Measurements from ENCODE around the gene WRAP73.

GRCh38 chr1:3663999-3664699 is 14.2 kb upstream of the WRAP73 start:
- TF ChIP-seq CTCF (IDR thresholded peaks at IDR 0.05; ENCODE audit: low read depth, low read length), result no peak
- TF ChIP-seq EZH2phosphoT487 (IDR thresholded peaks at IDR 0.05; ENCODE audit: low read depth), result no peak

Measured in OCI-LY3 (cell line).